Left hindlimb (tissue), 1 donor: ENCODE results near the gene ANKH.

Experiments
- DNase-seq: peaks from one replicate; pipeline ENCODE4 v3.0.0-alpha.2; 2018

Gene ANKH

DNA sequence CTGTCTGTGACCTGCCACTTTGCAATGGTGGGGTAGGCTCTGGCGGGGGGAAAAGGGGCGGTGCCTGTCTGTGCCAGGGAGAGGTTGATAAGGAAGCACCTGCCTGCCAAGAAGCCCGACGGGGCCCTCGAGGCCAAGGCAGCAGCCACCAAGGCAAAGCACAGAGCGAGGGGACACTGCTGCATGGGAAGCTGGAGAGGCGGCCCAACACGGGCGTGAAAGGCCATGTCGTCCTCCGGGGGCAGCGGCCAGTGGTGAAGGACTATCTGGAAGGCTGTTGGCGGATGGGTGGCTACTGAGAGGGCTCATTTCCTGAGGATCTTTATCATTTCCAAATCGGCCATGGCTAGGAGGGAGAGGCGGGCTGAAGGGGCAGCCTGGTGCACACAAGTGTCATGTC, 140.7 kb downstream of the ANKH start:
- no peak for DNase-seq

DNA sequence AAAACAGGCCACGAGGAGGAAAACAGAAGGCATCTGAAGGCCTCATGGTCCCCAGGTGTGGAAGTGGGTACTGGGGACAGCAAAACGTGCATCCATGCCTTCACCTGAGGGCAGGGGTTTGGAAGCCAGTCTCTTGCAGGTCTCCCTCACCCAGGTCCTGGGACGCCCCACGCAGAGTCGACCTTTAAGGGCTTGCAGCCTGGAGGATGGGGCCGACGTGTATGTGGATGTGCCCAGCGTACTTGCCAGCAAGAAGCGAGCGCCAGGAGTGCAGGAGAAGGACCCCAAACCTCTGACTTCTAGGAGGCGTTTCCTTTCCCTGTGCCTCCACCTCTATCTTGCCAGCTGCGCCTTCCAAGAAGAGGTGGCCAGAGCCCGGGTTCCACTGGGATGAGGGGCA, 141.1 kb downstream of the ANKH start:
- DNase-seq: no peak

DNA sequence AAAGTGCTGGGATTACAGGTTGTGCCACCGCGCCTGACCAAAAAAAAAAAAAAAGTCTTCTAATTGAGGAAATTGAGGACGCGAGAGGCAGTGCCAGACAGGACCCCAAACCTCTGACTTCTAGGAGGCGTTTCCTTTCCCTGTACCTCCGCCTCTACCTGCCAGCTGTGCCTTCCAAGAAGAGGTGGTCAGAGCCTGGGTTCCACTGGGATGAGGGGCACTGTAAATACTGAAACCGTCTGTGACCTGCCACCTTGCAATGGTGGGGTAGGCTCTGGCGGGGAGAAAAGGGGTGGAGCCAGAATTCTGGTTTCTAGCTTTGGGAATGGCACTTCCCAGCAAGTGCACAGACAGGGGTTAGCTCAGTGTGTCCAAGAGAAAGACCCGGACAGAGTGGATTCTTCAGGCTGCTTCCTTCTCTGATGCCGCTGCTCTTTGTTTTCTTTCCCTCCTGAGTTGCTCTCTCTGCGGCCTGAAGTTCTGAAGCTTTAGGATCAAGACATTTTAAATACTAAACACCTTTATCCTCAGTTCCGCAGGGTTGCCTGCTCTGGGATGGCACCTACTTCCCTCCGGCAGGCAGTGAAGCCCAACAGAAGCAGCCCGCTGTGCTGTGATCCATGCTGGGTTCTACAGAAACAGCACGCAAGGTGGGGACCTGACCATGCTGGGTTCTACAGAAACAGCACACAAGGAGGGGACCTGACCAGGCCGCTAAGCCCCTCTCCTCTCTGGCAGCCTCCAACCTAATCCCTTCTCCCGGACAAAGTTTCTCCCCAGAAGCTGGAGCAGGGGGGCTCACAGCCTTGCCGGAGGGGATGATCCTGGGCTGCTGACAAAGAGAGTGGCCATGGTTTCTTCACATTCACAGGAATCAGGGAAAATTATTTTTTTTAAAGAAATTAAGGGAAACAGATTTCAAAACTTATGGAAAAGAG, 141.9 kb downstream of the ANKH start:
- DNase-seq: no peak

DNA sequence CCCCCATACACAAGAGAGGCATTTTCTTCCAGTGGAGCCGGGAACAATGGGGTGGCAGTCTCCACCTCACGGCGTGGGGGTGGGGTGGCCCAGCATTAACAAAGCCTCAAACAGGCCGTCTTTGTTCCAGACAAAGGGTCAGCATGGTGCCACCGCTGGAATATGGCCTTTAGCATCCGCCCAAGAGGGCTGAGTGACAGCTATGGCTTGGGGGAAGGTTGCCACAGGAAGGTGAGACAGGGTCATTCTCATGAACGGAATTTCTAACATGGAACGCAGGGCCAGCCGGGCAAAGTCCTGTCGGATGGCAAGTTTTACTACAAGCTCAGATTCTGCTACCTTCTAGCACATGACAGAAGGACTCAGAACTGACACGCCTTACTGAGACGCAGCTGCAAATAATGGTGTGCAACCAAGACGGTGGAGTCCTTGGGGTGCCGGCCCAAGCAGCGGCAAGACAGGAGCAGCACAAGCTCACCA, 143.1 kb downstream of the ANKH start:
- DNase-seq: no peak

DNA sequence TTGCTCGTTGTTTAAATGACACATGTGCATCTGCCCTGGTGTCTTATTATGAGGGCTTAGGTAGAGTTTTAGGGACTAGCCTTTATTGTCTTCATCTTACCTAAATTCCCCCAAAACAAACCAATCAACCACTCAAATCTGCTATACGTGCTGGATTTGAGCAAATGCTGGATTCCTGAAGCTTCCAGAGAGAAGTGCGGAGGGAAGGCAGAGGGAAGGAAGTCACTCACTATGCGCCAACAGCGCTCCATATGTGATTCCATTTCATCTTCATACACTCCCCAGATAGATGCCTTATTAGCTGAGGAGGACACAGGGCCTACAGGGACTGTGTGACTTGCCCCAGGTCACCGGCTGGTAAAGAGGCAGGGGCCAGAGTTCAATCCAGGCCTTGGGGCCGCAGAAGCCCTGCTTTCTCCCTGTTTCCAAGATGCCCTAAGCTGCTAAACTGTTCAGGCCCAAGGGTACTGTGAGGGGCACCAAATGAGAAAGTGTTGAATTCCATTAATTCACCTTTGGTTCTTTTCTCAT, 143.6 kb downstream of the ANKH start:
- no peak for DNase-seq

DNA sequence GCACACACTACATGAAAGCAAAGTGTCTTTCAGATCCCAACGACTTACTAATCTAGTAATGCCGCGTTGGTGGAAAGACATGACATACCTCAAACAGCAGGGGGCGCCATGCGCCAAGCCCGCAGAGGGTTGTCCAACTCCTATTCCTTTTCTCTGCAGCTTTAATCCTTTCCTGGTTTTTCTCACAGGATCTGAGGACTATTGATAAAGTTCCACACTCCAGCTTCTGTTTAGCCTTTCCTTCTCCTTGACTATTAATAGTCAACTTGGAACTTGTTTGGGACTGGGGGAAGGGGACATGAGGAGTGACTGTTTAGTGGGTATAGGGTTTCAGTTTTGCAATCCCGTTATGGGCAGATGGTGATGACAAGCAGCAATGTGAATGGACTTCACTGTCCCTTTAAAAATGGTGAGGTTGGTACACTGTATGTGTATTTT, 144.1 kb downstream of the ANKH start:
- peak; percentile 84 for DNase-seq

DNA sequence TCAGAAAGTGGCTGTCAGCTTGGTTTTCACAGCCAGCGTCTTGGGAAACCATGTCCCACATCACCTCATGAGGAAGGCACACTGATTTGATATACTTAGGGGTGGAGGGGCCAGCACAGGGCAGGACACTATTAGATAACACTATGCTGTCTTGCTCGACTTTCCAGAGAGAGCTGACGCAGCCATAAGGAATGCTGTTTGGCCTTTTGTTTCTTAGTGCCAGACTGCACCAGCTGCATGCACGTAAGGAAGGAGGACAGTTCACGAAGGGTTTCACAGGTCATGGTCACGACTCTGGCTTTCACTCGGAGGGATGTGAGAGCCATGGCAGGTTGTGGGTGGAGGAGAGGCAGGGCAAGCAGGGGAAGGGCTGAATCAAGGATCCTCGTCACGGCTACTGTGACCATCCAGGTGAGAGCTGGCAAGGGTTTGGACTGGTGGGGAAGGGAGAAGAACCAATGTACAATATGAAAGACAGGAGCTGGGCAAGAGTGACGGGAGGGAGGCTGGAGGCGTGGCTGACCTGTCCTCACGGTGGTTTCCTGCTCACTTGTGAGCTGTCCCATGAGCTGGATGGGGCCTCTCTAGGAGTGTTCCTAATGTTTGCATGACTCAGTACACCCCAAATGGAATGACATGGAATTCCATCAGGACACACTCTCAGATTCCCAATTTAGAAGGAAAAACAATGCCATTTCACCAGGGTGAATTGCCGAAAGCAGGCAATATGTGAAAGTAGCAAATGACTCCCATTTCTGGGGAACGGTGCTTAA, 145.3 kb downstream of the ANKH start:
- no peak for DNase-seq

DNA sequence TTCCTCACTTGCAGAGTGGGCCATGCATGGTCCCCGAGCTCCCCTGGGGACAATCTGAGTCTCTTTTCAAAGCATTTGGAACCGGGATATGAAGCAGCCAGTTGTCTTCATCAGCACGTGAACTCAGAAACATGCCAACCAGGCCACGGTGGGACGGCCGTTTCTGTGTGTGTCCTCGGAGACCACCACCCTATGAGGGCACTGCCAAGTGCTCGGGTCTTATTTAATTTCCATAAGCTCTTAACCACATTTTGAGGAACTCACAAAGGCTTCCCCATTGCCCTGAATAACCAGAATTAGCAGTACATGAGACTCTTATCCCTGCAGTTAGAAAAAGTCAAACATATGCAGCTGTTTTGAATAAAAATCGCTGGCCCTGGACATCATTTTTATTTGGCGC, 146.9 kb downstream of the ANKH start:
- DNase-seq: no peak

DNA sequence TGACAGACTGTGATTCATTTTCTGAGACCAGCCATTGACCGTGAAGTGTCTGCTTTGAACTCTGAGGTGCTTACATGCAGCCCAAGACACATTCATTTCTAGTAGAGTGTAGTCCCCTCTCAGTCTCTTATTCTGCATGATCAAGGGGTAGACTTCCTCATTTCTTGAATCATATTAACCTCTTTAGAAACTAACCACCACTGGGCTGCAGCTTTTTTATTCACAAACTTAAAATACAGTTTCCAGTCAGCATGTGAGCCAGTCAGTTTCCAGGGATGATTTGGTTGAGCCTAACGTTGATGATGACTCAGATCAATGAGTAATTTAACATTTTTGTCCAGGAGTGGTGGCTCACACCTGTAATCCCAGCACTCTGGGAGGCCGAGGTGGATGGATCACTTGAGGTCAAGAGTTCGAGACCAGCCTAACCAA, 147.9 kb downstream of the ANKH start:
- DNase-seq: no peak

DNA sequence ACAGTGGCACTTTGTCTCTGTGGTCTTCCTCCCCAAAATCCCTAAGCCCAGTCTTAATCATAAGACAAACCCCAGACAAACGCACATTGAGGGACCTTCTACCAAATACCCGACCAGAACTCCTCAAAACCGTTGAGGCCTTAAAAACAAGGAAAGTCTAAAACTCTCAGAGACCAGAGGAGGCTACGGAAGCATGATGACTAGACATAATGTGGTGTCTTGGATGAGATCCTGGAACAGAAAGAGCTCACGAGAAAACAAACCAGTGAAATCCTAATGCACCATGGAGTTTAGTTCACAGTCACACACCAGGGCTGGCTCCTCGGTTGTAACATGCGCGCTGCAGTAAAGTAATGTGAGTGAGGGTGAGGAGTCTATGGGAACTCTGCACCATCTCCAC, 148.7 kb downstream of the ANKH start:
- DNase-seq: no peak

DNA sequence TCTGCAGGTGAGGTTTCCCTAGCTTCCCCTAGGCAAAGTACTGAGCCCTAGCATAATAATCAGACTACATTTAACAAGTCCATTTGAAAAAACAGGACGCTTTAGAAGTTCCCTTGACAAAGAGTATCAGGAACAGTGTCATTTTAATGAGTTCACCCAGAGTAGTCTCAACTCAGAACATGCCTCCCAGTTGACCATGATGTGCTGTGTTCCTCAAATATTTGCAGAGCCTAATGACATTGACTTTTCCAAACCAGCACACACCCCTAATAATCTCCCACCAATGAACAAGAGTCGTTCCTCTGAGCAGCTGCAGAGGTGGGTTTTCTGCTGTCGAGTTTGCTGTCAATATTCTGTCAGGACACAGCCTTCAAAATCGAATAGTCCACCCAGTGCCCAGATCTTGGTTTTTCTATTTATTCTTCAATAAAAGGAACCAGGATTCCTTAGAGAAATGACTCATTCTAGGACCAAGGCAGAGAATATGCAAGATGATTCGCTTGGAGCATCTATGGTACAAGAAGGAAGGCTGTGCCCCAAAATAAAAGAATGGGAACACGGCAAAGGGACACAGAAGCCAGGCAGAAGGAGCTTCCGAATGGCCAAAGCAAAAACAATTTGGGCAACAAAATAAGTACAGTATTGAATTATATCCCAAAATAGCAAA, 149.5 kb downstream of the ANKH start:
- DNase-seq: no peak

DNA sequence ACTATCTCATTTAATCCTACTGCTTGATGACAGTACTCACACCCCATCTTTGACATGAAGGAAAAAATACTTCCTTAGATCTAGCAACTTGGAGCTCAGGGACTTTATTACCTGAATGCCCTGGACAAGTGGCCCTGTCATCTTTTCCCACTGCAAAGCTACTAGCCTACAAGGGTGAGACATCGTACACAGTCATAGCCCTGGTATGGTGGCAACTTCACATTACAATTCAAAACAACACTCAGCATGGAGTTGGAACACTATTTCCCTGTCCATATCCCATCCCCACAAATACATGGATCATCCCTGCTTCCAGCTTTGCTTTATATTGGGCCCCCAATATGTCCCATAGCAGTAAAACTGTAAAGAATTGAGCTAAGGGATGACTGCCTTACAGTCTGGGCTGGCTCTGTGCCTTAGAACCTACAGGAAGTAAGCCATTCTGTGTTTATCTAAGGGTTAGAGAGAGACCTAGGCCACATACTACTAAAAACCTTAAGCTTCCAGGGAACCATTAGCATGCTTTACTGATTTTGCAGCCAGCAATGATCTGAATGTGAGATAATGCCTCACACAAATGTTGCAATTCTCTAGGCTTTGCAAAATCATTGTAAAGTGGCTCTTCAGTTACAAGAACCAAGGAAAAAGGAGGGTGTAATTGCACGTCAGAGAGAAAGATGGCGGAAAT, 151.2 kb downstream of the ANKH start:
- peak; percentile 10 for DNase-seq

DNA sequence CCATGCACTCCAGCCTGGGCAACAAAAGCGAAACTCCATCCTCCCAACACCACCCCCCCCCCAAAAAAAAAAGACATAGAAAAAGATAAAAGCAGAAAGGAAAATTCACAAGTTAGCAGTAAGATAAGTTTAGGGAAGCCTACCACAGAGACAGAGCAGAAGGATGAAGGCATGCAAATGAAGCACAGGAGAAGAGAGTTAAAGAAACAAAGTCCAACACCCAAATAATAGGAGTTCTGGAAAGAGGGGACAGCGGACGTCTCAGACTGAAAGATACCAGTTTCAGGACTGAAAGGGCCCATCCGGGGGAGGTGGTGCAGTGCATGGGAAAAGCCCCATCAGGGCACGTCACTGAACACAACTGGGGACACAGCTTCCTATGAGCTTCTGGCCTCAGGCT, 152.8 kb downstream of the ANKH start:
- DNase-seq: no peak

DNA sequence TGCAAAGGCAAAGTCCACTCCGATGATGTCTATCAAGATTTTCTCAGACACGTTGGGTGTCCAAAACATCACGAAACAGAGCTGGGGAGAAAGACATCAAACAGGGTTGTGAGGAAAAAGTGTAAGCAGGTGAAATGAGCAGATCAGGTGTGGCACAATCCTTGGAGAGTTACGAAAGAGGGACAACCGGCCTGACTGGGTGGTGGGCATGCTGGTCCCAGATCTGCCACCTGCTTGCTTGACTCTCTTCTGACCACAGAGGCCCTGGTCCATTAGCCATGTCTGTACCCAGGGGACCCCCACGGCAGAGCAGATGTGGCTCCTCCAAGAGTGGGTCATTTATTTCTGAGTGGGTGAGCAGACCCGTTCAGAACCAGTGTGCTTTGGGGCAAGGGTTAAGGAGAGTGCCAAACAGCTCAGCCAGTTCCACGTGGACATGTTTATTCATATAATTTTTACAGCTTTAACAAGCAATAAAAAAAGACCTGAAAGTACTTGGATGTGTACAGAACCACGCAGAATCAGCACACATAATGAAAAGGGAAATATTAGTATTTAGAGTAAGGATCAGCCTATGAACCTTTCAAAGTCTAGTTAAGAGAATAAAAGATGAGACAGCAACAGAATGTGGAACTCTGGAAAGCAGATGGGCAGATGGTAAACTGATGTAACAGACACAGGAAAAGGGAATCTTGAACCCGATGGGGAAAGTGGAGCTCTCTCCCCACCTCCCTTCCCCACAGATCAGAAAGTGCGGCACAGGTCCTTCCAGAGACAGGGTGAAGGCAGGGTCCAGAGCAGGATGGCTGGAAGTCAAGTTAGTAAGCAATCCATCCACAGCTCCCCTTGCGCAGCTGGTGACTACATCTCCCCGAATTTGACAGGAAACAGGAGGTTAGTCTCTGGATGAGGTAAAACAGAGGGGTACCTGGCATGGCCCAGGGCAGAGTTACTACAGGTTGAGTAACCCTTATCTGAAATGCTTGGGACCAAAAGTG, 154.5 kb downstream of the ANKH start:
- peak; percentile 14 for DNase-seq

DNA sequence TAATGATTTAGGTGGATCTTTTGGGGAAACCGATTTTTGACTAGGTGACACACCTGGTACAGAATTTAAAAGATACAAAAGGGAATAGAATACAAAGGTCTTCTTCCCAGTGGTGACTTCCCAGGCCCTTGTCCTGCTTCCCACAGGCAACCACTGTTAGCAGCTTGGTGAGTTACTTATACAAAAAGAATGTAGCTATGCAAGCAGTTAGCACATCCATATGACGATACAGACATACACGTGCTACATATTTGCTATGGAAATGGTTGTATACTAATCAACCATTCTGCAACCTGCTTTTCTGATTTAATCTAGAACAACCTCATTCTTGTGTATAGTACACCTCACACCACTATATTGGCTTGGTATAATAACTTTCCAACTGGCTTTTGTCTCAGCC, 156.1 kb downstream of the ANKH start:
- DNase-seq: no peak

DNA sequence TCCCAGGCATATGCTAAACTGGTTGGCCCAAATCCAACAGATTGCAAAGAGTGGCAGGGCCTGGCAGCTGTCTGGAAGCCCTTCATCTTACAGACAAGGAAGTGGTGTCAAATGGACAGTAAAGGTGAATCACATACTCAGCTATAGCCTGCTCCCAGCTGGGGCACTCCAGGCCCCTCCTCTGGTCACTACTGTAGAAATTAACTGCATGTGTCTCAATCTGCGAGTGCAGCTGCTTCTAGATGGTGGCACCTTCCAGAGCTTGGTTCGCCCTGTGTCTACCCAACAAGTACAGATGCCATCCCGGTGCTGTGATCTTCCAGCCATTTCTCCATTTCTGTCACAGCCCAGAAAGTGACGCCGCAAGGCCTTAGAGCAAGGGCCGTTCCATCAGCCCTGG, 156.9 kb downstream of the ANKH start:
- DNase-seq: peak; percentile 15

DNA sequence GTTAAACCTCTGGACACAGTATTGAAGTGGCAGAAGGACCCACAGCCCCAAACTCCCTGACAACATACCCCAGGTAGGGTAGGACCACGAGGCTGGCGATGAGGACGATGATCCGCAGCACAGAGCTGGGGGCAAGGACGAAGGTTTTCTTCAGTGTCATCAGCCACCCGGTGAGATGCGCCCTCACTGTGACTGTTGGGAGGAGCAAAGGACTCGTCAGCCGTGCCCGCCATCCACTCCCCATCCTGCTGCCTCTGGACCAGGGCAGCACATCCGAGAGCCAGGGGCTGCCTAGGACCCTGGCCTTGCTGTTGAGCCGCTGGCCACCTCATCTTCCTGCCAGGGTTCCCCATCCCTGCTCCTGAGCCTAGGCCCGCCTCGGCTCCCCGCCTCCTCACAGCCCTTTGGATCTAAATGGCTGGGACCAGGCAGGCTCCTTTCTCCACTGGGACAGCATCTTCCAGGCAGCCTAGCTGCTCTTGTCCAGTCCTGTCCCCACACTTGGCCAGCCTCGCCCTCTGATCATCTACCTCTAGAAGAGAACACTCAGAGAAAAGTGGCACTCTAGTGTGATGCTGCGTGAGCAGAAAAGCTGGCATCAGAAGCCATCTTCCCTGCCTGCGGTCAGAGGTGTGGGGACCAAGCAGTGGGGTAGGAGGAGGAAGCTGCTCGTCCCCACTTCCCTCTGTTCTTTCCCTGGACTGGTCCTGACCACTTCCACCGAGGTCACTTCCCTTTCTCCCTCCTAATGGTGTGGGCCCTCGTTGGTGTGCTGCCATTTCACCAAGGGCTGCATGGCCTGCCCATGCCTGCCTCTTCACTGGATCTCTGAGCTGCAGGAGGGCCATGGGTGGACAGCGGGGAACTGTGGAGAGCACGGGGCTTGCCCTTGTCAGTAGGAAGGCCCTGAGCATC, 157.8 kb downstream of the ANKH start:
- no peak for DNase-seq

DNA sequence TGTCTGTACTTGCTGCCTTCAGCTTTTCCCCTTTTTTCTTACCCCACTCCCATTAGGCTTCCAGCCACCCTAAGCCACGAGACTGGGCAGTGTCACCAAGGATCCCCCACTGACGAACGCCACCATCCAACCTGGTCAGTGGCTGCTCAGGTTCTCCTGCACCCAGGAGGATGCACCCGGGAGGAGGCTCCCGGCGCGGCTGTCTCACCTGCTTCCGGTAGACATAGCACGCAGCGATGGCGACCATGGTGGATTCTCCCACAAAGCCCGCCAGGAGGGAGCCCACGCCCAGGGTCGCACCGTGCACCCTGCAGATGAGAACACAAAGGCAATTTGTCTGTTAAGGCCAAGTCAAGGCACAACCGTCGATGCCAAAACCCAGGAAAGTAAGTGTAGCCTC, 158.9 kb downstream of the ANKH start:
- no peak for DNase-seq

DNA sequence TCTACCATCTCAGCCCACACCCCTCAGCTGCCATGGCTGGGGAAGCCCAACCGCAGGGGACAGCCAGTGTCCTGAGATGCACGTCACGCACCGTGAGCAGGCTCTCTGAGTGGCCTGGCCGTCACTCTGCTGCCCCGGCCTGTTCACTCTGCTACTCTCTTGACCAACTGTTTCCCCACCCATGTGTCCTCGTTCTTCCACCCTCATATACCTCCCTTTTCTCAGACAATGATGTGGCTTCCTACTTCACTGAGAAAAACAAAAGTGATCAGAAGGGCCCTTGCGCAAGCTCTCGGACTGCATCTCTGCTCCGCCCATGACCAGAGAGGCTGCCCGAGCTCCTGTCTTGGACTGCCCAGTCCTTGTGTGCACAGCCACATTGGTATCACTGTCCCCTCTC, 159.4 kb downstream of the ANKH start:
- no peak for DNase-seq
